PC-9 (cell line): ENCODE data around the gene STH.

Source experiments
- EZH2 ChIP-seq: fragments of 200-600 bp; sonication (generic); IDR thresholded peaks from 2 replicates; pipeline ENCODE4 v1.8.0; 2017; ENCODE audit warnings: antibody characterized with exemption, low read depth
- TF ChIP-seq, protein P1 (sequence below): fragments of 200-600 bp; sonication (generic); conservative IDR thresholded peaks from 2 replicates; pipeline ENCODE4 v1.6.1; 2017; ENCODE audit warnings: mixed run types, antibody characterized with exemption, mild to moderate bottlenecking, moderate library complexity

DNA sequence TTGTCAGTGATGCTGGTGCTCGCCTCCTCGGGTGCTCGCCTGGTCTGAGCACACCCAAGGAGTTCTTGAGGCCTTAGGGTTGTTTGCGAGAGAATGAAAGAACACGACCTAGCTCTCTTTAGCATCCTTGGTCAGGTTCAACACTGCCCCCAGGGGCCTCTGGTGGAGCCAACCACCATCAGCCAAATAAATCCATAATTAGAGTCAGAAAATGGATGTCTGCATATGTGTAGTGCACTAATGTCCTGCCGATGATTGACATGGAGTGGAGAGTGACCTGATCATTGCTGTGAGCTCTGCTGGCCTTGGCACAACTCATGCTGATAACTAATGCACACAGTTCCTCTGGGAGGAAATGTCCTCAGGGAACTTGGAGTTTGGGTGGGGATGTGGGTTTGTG, 8.2 kb upstream of the STH start:
- TF ChIP-seq, protein P1, sequence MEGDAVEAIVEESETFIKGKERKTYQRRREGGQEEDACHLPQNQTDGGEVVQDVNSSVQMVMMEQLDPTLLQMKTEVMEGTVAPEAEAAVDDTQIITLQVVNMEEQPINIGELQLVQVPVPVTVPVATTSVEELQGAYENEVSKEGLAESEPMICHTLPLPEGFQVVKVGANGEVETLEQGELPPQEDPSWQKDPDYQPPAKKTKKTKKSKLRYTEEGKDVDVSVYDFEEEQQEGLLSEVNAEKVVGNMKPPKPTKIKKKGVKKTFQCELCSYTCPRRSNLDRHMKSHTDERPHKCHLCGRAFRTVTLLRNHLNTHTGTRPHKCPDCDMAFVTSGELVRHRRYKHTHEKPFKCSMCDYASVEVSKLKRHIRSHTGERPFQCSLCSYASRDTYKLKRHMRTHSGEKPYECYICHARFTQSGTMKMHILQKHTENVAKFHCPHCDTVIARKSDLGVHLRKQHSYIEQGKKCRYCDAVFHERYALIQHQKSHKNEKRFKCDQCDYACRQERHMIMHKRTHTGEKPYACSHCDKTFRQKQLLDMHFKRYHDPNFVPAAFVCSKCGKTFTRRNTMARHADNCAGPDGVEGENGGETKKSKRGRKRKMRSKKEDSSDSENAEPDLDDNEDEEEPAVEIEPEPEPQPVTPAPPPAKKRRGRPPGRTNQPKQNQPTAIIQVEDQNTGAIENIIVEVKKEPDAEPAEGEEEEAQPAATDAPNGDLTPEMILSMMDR, result no peak
- no peak for TF ChIP-seq EZH2
